NCI-H146 treated with DMSO at 0.1 percent for 48 hours (cell line): ENCODE measurements around the gene SEC24D.

ENCODE experiments used
- DNase-seq: peaks from one replicate; lab custom pipeline; 2025; ENCODE audit not compliant: unreplicated experiment; lab: John Stamatoyannopoulos, UW

The SEC24D gene

GRCh38 chr4:118846979-118847378, 11.1 kb upstream of the SEC24D start:
- no peak for DNase-seq

GRCh38 chr4:118845552-118846050, 9.7 kb upstream of the SEC24D start:
- DNase-seq: no peak

GRCh38 chr4:118843237-118843636, 7.3 kb upstream of the SEC24D start:
- DNase-seq: no peak

DNA sequence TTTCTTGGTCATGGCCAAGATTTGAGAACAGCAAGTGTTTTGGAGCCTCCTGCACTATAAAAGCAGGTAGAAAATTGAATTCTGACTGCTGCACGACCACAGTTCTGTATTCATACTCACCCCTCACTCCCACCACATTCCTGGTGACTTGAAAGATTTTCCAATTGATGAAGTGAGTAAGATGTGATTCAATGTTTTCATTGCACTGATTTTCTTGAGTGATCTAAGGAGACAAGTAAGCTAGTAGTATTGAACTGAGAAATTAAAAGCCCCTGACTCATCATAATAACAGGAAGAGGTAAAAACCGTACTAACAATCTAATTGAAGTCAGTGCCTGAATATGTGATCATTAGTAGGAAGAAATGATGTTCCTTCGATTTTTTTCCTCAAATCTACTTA, 6.1 kb upstream of the SEC24D start:
- DNase-seq: no peak

GRCh38 chr4:118839221-118839927, 3.4 kb upstream of the SEC24D start:
- DNase-seq: no peak

DNA sequence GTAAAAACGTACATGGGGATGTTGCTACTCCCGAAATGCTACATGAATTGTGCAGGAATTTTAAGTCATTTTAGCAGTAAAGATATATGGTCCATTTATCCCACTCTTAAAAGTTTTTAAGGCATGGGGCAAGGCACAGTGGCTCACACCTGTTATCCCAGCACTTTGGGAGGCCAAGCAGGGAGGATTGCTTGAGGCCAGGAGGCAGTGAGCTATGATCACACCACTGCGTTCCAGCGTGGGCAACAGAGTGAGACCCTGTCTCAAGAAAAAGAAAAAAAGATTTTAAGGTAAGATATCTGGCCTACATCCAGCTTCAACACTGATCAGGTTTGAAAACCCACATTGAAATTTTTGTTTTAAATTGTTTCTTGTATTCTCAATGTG, 1.2 kb upstream of the SEC24D start:
- DNase-seq: no peak

- peak; percentile 34 for DNase-seq
Measured at GRCh38 chr4:118836301-118837120, 585 bp upstream of the SEC24D start.

- peak; percentile 47 for DNase-seq
Measured at GRCh38 chr4:118834960-118835569, 861 bp downstream of the SEC24D start.

- DNase-seq: peak; percentile 5
Measured at GRCh38 chr4:118834070-118834469, 1.9 kb downstream of the SEC24D start.

- no peak for DNase-seq
Measured at GRCh38 chr4:118833192-118833820, 2.6 kb downstream of the SEC24D start.

- DNase-seq: no peak
Measured at GRCh38 chr4:118829107-118829506, 6.8 kb downstream of the SEC24D start.

GRCh38 chr4:118826723-118827444, 9.0 kb downstream of the SEC24D start:
- DNase-seq: no peak

- no peak for DNase-seq
Measured at GRCh38 chr4:118825799-118826198, 10.1 kb downstream of the SEC24D start.

- no peak for DNase-seq
Measured at GRCh38 chr4:118824141-118824540, 11.8 kb downstream of the SEC24D start.

- DNase-seq: no peak
Measured at GRCh38 chr4:118823471-118823870, 12.5 kb downstream of the SEC24D start.

DNA sequence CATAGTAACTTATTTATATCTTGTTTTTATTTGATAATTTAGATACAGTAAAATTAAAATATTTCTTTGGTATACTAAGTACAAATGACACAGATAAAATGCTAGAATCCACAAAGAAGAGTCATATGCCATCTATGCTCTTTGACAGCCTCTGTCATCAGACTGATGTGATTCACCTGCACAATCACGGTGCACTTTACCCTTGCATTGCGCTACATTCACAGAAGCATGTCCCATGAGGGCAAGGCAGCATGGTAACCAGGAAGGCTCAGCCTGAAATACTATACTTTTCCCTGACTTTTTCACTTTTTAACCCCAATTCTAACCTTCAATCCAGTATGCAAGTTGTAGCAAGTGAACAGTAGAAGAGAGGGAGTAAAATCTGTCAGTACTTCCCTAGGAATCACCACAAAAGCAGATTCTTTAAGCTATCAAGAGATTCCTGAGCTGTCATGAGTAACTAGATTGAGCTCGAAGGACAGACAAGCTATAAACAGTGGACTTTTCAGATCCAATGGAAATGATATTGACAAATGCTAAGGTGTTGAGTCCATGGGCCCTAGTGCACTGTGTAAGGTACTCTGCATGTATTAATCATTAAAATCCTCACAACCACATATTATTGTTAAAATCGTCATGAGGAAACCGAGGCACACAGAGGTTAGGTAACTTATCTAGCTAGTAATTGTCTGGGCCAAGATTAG, 14.2 kb downstream of the SEC24D start:
- no peak for DNase-seq

GRCh38 chr4:118817178-118817930, 18.6 kb downstream of the SEC24D start:
- DNase-seq: no peak

DNA sequence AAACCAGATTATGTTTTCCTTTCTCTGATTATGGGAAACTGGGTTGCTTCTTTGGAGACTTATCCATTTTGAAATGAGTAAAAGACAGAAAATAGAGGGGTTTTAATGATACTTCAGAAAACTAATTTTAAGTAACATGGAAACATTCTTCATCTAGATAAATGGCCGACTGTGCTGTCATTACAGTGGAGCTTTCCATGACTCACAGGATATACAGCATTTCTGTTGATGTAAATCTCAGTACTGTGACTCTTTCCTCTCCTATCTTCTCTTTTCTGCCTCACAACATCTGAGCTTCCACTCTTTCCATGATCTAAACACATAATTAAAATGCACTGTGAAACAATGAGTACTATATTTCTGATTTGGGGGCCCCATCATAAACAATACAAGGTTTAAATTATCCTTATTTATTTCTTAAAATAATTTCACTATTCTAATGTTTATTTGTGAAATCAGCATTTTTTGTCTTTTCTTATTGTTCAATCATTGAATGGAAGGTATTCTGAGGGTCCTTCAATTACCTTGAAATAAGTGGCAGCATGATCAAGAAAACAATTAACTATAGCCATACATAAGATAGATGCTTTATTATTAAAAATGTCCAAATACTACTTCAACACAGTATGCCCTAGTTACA, 19.3 kb downstream of the SEC24D start:
- DNase-seq: no peak

DNA sequence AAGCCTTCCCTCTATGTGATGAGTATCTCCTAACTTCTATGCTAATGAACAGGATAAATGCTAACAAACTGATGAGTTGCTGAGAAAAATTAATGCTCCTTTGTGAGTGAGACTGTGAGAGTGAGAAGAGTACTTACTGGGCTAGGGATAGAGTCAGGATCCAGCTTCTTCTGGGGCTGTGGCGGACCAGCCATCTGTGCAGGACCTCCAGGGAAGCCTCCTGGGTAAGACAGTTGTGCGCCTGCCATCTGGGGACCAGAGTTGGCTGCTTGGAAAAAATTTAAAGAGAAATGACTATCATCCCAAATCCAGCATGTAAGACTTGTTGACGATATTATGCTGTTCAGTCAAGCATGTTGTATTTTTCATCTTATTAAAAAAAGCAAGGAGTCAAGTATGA, 21.0 kb downstream of the SEC24D start:
- DNase-seq: no peak
